ENCODE results near the gene RAPGEF1. TPM values are rescaled to one million over a fixed set of nuclear protein-coding genes. Genes with fewer than 3 reads are reported as not detected.
"Not testable (repeated sequence)": the region's sequence is repeated elsewhere in the genome, so short reads cannot be mapped to it uniquely, and the experiment has no call there.

RAPGEF1 gene
- total RNA-seq, 1 donor = 33.7 TPM

DNA sequence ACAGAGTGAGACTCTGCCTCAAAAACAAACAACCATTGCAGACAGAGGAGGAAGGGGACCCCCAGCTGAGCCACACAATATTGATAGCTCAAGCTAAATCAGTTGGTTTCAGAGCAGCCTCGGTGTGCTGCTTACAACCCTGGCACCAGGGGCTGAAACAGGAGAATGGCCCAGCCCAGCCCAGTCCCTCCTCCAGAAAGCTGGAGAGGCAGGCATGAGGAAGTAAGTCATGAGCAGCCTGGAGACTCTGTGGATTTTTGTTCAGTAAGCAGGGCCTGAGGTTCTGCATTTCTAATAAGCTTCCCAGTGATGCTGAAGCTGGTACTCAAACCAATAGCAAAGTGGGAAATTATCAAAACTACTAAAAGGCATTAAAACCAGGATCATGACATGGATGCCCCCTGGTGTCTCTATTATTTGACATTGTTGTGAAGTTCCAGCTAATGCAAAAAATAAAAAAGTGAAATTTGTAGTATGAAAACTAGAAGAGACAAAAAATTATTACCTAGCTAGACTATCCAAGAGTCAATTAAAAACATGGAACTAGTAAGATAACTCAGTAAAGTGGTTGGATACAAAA is 180.4 kb downstream of the RAPGEF1 start:
- TF ChIP-seq, protein P1, sequence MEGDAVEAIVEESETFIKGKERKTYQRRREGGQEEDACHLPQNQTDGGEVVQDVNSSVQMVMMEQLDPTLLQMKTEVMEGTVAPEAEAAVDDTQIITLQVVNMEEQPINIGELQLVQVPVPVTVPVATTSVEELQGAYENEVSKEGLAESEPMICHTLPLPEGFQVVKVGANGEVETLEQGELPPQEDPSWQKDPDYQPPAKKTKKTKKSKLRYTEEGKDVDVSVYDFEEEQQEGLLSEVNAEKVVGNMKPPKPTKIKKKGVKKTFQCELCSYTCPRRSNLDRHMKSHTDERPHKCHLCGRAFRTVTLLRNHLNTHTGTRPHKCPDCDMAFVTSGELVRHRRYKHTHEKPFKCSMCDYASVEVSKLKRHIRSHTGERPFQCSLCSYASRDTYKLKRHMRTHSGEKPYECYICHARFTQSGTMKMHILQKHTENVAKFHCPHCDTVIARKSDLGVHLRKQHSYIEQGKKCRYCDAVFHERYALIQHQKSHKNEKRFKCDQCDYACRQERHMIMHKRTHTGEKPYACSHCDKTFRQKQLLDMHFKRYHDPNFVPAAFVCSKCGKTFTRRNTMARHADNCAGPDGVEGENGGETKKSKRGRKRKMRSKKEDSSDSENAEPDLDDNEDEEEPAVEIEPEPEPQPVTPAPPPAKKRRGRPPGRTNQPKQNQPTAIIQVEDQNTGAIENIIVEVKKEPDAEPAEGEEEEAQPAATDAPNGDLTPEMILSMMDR (IDR thresholded peaks at IDR 0.05; ENCODE audit: insufficient read depth, low read length) = no peak
- no peak for DNase-seq (ENCODE audit: low read depth)
- H3K4me3 ChIP-seq (ENCODE audit: low read depth, low read length) = no peak overlapping the region

DNA sequence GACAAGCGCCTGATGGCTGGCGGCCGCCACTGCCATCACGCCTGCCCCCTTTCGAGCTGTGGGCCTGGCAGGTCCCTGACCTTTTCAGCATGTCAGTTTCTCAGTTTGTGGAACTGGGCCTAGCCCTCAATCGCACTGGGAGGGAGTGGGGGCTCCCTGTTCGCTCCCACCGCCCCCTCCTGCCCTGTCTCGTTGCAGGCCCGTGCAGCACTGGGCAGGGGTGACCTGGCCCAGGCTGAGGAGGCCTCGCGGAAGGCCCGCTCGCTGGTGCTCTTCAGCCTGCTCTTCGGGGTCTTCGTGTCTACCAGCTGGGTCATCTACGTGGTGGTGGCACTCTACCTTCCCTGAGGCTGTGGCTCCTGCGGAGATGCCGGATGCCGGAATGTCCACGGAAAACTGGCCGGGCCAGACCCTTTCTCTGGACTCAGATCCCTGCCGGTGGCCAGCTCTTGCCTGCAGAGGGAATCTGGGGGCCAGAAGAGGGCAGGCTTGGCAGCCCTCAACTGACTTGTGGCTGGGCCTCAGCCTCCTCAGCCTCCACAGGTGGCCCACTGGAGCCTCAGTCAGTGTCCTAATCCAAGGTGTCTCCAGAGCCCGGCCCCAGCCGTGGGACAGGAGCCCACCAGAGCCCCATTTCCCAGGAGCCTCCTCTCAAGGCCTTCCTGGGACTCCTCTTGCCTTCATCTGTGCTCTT is 181.9 kb downstream of the RAPGEF1 start:
- DNase-seq (ENCODE audit: low read depth) = no peak
- TF ChIP-seq, protein P1 (IDR thresholded peaks at IDR 0.05; ENCODE audit: insufficient read depth, low read length) = no peak
- H3K4me3 ChIP-seq (ENCODE audit: low read depth, low read length) = no peak overlapping the region

DNA sequence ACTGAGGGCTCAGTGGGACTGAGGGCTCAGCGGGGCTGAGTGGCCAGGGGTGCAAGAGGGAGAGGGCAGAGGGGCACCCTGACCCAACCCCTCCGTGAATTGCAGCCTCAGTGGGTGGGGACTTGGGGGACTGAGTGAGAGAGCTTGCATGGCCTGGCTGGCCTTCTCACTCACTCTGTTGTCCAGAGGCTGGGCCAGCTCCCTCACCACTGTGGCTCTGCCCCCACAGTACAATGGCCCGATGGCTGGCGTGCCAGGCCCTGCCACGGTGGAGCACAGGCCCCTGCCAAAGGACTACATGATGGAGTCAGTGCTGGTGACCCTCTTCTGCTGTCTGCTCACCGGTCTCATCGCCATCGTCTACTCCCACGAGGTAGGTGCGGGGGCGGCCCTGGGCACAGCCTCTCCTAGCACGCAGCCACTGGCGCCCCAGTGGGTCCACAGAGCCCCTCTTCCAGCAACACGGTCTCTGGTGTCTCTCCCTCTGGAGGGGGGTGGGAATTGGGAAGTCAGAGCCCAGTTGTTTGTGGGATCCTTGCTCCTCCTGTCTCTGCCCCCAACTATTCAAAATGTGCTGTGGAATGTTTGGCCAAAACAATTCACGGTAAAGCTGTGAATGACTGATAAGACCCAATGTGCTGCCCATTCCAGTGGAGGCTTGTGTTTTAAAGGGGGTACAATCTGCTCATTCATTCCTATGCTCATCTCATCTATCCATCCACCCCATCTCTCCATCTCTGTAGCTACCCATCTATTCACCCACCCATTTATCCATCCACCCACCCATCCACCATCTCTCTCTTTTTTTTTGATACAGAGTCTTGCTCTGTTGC is 183.8 kb downstream of the RAPGEF1 start:
- TF ChIP-seq, protein P1 (IDR thresholded peaks at IDR 0.05; ENCODE audit: insufficient read depth, low read length) = no peak
- DNase-seq (ENCODE audit: low read depth) = no peak
- H3K4me3 ChIP-seq (ENCODE audit: low read depth, low read length) = no peak overlapping the region

DNA sequence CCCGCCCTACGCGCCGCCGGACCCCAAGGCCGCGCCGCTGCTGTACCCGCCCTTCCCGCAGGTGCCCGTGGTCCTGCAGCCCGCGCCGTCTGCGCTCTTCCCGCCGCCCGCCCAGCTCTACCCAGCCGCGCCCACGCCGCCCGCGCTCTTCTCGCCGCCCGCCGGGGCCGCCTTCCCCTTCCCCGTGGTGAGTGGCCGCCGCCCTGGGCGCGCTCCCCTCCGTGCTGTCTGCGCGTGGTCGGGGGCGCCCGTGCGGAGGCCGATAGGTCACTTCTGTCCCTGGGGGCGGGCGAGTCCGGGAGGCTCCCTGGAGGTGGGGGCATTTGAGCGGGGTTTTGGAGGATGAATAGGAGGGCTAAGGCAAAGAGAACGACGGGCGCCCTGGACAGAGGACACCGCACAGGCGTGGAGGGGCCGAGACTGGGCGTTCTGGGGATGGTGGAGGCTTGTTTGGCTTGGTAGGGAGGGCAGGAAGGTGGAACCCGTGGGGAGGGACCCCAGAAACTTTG is 185.0 kb downstream of the RAPGEF1 start:
- TF ChIP-seq, protein P1 (IDR thresholded peaks at IDR 0.05; ENCODE audit: insufficient read depth, low read length) = no peak
- DNase-seq (ENCODE audit: low read depth) = no peak
- H3K4me3 ChIP-seq (ENCODE audit: low read depth, low read length) = no peak overlapping the region

DNA sequence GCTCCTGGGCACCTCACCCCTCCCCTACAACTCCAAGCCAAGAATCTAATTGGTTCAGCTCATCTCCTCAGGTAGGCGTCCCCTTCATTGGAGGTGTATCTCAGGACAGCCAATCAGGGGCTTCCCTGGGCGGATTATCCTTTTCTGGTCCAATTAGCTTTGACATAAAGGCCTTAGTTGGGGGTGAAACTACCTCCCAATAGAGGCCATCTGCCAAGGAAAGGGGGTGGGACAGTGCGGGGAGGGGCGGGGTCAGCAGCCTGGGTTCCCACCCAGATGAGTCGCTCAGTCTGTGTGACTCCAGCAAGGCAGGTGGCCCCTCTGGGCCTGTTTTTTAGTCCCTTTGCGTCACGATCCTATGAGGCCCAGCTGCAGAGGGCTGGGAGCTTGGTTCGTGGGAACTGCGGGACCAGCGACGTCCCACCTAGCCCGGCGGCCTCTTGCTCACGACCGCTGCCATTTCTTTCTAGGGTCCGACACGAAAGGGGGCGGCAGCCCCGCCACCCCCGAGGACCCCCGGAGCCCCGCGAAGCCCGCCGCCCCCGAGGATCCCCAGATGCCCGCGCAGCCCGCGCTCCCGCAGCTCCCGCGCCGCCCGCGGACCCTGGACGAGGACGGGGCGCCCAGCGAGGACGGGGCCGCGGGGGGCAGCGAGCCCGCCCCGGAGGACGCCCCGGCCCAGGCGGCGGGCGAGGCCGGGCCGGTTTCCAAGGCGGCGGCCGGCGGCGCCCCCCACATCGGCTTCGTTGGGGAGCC is 185.6 kb downstream of the RAPGEF1 start:
- no peak for DNase-seq (ENCODE audit: low read depth)
- TF ChIP-seq, protein P1 (IDR thresholded peaks at IDR 0.05; ENCODE audit: insufficient read depth, low read length) = no peak
- H3K4me3 ChIP-seq (ENCODE audit: low read depth, low read length) = no peak overlapping the region

DNA sequence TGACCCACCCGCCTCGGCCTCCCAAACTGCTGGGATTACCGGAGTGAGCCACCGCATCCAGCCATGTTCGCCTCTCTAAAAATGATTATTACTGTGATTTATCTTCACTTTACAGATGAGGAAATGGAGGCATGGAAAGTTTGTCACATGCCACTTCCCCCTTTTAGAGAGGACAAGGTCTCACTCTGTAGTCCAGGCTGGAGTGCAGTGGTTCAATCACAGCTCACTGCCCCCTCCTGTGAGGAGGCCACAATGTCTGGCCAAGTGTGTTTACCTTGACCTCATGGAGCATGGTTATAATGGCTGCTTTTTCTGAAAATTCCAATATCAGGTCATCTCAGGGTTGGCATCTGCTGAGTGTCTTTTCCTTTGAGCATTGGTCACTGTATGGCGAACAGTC is 187.8 kb downstream of the RAPGEF1 start:
- no peak for DNase-seq (ENCODE audit: low read depth)
- no peak overlapping the region for H3K4me3 ChIP-seq (ENCODE audit: low read depth, low read length)
- TF ChIP-seq, protein P1 (IDR thresholded peaks at IDR 0.05; ENCODE audit: insufficient read depth, low read length) = no peak

DNA sequence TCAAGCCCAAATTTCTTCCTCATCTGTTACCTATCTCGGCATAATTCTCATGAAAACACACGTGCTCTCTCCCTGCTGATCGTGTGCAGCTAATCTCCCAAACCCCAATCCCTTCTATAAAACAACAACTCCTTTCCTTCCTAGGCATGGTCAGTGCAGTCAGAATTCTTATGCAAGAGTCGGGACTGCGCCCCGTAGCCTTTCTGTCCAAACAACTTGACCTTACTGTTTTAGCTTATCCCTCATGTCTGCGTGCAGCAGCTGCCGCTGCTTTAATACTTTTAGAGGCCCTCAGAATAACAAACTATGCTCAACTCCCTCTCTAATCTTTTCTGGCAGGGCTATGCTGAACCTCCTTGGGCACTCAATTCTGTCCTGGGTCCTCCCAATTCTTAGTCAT is 189.4 kb downstream of the RAPGEF1 start:
- H3K4me3 ChIP-seq (ENCODE audit: low read depth, low read length); DNase-seq (ENCODE audit: low read depth): not testable (repeated sequence)

DNA sequence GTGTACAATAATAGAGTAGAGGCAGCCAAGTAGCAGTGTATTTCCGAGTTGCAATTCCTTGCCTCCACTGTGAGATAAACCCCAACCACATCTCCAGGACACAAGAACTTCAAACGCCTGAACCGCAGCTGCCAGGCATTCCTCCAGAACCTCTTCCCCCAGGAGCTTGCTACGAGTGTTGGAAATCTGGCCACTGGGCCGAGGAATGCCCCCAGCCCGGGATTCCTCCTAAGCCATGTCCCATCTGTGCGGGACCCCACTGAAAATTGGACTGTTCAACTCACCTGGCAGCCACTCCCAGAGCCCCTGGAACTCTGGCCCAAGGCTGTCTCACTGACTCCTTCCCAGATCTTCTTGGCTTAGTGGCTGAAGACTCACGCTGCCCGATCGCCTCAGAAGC is 190.7 kb downstream of the RAPGEF1 start:
- not testable (repeated sequence) for DNase-seq (ENCODE audit: low read depth); H3K4me3 ChIP-seq (ENCODE audit: low read depth, low read length)
